Transverse colon (tissue), 3 donors: ENCODE measurements around the gene GAGE12H.
"Not testable (repeated sequence)": the region's sequence is repeated elsewhere in the genome, so short reads cannot be mapped to it uniquely, and the experiment has no call there.

Source experiments
- CTCF ChIP-seq, 5 experiments: fragments of 200-600 bp in 3 of 5; fragments of 450-650 bp in 2 of 5; sonication (generic) in 3 of 5; IDR thresholded peaks; 1 replicate in 2 of 5; 2 replicates in 3 of 5; pipeline ENCODE4 v1.5.1; 2016 to 2017; ENCODE audit warnings: antibody characterized with exemption in 5 of 5, inconsistent platforms in 3 of 5, mild to moderate bottlenecking in 2 of 5, moderate library complexity in 1 of 5
- EP300 ChIP-seq: sonication (generic); formaldehyde crosslinking; IDR thresholded peaks from one replicate; pipeline ENCODE4 v1.6.1; 2017; ENCODE audit warnings: antibody characterized with exemption, low read depth
- POLR2A ChIP-seq: fragments of 450-650 bp; IDR thresholded peaks from one replicate; pipeline ENCODE4 v1.6.1; 2016; ENCODE audit warnings: antibody characterized with exemption, mild to moderate bottlenecking, moderate library complexity

GRCh38 chrX:49589196-49589595 lies 9.4 kb downstream of the GAGE12H start, which contains the start of gene GAGE2A:
- not testable (repeated sequence) for TF ChIP-seq POLR2A; CTCF (IDR thresholded peaks at IDR 0.05); EP300
